Panc1 (cell line): ENCODE measurements around the gene RMDN3.

Experiments
- POLR2AphosphoS5 ChIP-seq: IDR thresholded peaks from 2 replicates; pipeline ENCODE4 v1.6.1; 2012; ENCODE audit warnings: mild to moderate bottlenecking, low read depth, low read length, moderate library complexity
- TF ChIP-seq, protein P1 (sequence below): fragments of 450-650 bp; IDR thresholded peaks from 2 replicates; pipeline ENCODE4 v1.5.1; 2017; ENCODE audit warnings: mild to moderate bottlenecking

DNA sequence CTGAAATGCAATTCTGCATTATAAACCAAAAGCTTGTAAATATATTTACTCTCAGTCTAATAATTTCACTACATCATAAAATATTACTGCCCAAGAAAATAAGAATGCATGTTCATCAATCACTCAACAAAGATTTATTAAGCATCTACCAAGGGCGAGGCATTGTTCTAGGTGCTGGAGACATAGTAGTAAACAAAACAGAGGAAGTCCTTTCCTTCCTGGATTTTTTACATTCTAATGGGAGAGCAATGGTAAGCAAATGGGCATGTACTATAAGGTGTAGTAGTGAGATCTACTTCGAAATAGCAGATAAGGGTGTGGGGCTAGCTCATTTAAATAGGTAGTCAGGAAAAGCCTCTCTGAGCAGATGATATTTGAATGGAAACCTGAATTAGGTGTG is 41.0 kb upstream of the RMDN3 start:
- TF ChIP-seq, protein P1, sequence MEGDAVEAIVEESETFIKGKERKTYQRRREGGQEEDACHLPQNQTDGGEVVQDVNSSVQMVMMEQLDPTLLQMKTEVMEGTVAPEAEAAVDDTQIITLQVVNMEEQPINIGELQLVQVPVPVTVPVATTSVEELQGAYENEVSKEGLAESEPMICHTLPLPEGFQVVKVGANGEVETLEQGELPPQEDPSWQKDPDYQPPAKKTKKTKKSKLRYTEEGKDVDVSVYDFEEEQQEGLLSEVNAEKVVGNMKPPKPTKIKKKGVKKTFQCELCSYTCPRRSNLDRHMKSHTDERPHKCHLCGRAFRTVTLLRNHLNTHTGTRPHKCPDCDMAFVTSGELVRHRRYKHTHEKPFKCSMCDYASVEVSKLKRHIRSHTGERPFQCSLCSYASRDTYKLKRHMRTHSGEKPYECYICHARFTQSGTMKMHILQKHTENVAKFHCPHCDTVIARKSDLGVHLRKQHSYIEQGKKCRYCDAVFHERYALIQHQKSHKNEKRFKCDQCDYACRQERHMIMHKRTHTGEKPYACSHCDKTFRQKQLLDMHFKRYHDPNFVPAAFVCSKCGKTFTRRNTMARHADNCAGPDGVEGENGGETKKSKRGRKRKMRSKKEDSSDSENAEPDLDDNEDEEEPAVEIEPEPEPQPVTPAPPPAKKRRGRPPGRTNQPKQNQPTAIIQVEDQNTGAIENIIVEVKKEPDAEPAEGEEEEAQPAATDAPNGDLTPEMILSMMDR: no peak
- TF ChIP-seq POLR2AphosphoS5: no peak
